GM21619 (cell line): ENCODE measurements around the gene RPIA.
"Not testable (repeated sequence)": the region's sequence is repeated elsewhere in the genome, so short reads cannot be mapped to it uniquely, and the experiment has no call there.

Source experiments
- ATAC-seq: cut with Tn5 transposase; IDR thresholded peaks from one replicate; pipeline ENCODE4 v1.9.1; 2021; ENCODE audit not compliant: unreplicated experiment

RPIA gene

GRCh38 chr2:88765889-88766481 lies 74.5 kb downstream of the RPIA start:
- ATAC-seq, result not testable (repeated sequence)

- ATAC-seq, result no peak
These were observed 78.5 kb downstream of the RPIA start for GRCh38 chr2:88770016-88770415.

- ATAC-seq, result not testable (repeated sequence)
These were observed 82.0 kb downstream of the RPIA start for GRCh38 chr2:88773233-88774028.

GRCh38 chr2:88789213-88789612 lies 97.7 kb downstream of the RPIA start:
- not testable (repeated sequence) for ATAC-seq

GRCh38 chr2:88795932-88796331 lies 104.5 kb downstream of the RPIA start:
- ATAC-seq, result not testable (repeated sequence)

- ATAC-seq, result not testable (repeated sequence)
These were observed 105.0 kb downstream of the RPIA start for GRCh38 chr2:88796523-88796922.

- not testable (repeated sequence) for ATAC-seq
These were observed 105.7 kb downstream of the RPIA start for GRCh38 chr2:88797164-88797563.
